OCI-LY1 (cell line): ENCODE measurements around the gene PLA2G1B.

Experiments
- CTCF ChIP-seq: fragments of 200-600 bp; sonication (generic), shearing (Covaris generic); IDR thresholded peaks from 2 replicates; pipeline ENCODE4 v1.5.1; 2017; ENCODE audit warnings: mild to moderate bottlenecking, antibody characterized with exemption, low read length, moderate library complexity, mixed read lengths
- EZH2 ChIP-seq: fragments of 200-600 bp; sonication (generic), shearing (Covaris generic); IDR thresholded peaks from 2 replicates; pipeline ENCODE4 v1.8.0; 2017; ENCODE audit warnings: borderline replicate concordance, mixed run types, mild to moderate bottlenecking, antibody characterized with exemption, low read length, moderate library complexity, mixed read lengths

GRCh38 chr12:120332523-120332922 is 4.9 kb upstream of the PLA2G1B start:
- TF ChIP-seq EZH2 (no peak), CTCF (no peak)
